ENCODE results near the gene POLR2L.

Gene POLR2L

DNA sequence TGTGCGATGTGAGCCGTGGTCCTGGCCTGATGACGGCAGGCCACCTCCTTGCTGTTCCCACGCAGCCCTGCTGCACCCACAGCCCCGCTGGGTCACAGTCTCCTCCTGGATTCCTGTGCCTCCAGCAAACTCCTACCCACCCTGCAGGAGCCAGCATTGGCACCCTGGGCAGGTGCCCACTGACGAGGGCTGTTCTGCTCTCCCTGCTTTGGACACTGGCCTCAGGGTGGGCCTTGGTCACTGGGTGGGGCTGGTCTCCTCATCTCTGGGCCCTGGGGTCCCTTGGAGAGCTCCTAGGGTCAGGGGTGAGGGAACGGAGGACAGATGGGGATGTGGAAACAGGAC, 13.0 kb upstream of the POLR2L start:
- Histone ChIP-seq H3K9ac (ENCODE audit: low read depth in 1 of 2, low read length in 2 of 2) (no peak overlapping the region), H3K4me1 (ENCODE audit: control insufficient read depth in 1 of 2, insufficient read depth in 2 of 2, low read length in 2 of 2) (peaks cover 0 to 8% of the 10 kb centered on the region in 2 donors), H3K9me3 (ENCODE audit: control insufficient read depth in 1 of 2, low read length in 2 of 2) (no peaks in the 10 kb centered on the region), H3K27ac (ENCODE audit: low read depth, low read length) (no peak overlapping the region), H3K4me3 (ENCODE audit: low read depth in 1 of 2, low read length in 2 of 2) (no peak overlapping the region), H3K36me3 (ENCODE audit: control insufficient read depth in 1 of 2, insufficient read depth in 2 of 2, low read length in 2 of 2) (no peaks in the 10 kb centered on the region), H3K27me3 (ENCODE audit: control insufficient read depth in 1 of 2, insufficient read depth in 2 of 2, low read length in 2 of 2) (peaks cover 10 to 11% of the 10 kb centered on the region in 2 donors)

DNA sequence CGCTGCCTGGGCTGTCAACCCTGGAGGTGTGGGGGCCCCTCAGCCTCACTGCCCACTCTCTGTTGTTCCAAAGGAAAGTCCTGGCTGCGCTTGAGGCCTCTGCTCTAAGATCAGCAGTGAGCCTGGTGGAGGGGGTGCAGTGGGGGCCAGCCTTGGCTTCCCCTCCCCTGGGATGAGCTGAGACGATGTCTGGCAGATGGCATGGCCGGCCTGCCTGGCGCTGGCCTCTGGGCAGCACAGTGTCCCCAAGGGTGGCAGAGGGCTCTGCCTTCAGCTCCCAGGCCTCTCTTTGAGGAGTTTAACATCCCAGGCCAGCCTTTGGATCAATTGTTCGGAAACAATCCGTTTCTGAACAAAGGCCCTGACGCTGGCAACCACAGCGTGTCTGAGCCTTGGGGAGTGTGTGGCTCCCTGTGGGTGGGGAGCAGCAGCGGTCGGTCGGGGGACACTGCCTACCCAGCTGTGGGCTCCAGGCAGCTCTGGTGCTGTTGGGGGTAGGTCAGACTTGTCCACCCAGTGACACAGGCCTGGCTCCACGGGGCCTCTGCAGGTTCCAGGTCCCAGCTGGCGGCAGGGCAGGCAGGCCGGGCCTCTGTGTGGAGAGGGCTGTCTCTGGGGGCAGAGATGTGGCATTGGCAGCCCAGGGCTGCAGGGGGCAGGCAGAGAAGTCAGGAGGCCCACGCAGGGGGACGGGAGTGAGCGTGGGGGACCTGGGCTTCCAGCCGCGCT, 12.4 kb upstream of the POLR2L start:
- no peak overlapping the region for H3K9ac ChIP-seq (ENCODE audit: low read depth in 1 of 2, low read length in 2 of 2)
- H3K27me3 ChIP-seq (ENCODE audit: control insufficient read depth in 1 of 2, insufficient read depth in 2 of 2, low read length in 2 of 2) = peaks cover 10 to 14% of the 10 kb centered on the region in 2 donors
- no peak overlapping the region for H3K4me3 ChIP-seq (ENCODE audit: low read depth in 1 of 2, low read length in 2 of 2)
- H3K9me3 ChIP-seq (ENCODE audit: control insufficient read depth in 1 of 2, low read length in 2 of 2) = no peaks in the 10 kb centered on the region
- no peak overlapping the region for H3K27ac ChIP-seq (ENCODE audit: low read depth, low read length)
- peaks cover 0 to 6% of the 10 kb centered on the region in 2 donors for H3K4me1 ChIP-seq (ENCODE audit: control insufficient read depth in 1 of 2, insufficient read depth in 2 of 2, low read length in 2 of 2)
- no peaks in the 10 kb centered on the region for H3K36me3 ChIP-seq (ENCODE audit: control insufficient read depth in 1 of 2, insufficient read depth in 2 of 2, low read length in 2 of 2)

DNA sequence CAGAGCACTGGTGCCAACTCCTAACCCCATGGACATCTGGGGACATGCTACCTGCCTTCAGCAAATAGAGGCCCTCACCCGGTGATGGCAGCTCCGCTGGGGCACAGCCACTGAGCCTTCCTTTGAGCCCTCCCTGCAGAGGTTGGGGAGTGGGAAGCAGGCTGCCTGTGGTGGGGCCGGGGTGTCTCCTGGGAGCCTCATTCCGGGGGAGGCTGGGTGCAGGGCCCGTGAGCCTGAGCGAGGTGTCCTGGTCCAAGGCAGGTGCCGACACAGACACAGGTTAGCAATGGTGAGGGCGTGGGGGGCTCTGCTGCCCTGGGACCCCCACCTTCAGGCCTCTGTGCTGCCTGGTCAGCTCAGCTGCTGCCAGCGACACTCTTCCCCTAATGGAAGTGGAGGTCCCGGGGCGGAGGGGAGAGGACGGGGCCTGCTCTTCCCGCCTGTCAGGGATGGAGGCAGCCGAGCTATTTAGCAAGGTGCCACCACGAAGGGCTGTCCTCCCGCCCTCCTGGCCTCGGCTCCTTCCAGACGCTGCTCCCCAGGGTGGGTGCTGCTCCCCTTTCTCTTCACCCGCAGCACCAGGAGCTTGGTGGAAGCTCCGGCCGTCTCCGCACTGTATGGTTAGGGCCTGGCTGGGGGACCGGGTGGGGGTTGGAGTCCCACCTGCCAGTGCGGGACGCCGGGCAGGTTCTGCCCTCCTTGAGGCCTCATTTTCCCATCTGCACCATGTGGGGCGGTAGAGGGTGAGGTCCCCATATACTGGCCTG, 11.5 kb upstream of the POLR2L start:
- H3K4me3 ChIP-seq (ENCODE audit: low read depth in 1 of 2, low read length in 2 of 2) = no peak overlapping the region
- no peaks in the 10 kb centered on the region for H3K36me3 ChIP-seq (ENCODE audit: control insufficient read depth in 1 of 2, insufficient read depth in 2 of 2, low read length in 2 of 2)
- peaks cover 0 to 4% of the 10 kb centered on the region in 2 donors for H3K4me1 ChIP-seq (ENCODE audit: control insufficient read depth in 1 of 2, insufficient read depth in 2 of 2, low read length in 2 of 2)
- H3K9ac ChIP-seq (ENCODE audit: low read depth in 1 of 2, low read length in 2 of 2) = no peak overlapping the region
- peaks cover 12 to 15% of the 10 kb centered on the region in 2 donors for H3K27me3 ChIP-seq (ENCODE audit: control insufficient read depth in 1 of 2, insufficient read depth in 2 of 2, low read length in 2 of 2)
- H3K9me3 ChIP-seq (ENCODE audit: control insufficient read depth in 1 of 2, low read length in 2 of 2) = no peaks in the 10 kb centered on the region
- H3K27ac ChIP-seq (ENCODE audit: low read depth, low read length) = no peak overlapping the region

DNA sequence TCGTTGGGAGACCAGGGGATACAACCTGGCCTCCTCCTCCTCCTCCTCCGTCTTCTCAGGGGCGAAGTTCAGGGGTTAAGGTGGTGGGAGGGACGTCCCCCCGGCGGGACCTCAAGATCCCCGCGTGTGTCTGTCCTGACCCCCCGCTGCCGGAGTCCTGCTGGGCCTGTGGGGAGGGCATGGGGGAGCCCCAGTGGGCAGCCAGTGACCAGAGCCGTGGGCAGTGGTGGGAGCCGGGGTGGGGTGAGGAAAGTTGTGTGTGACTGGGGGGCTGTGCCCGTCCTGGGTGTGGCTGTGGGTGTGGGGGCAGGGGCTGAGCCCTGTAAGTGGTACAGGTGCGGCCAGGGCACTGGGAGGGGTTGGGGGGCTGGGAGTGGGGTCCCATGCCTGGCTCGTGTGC, 10.4 kb upstream of the POLR2L start:
- Histone ChIP-seq H3K27ac (ENCODE audit: low read depth, low read length) (no peak overlapping the region), H3K36me3 (ENCODE audit: control insufficient read depth in 1 of 2, insufficient read depth in 2 of 2, low read length in 2 of 2) (no peaks in the 10 kb centered on the region), H3K4me3 (ENCODE audit: low read depth in 1 of 2, low read length in 2 of 2) (no peak overlapping the region), H3K4me1 (ENCODE audit: control insufficient read depth in 1 of 2, insufficient read depth in 2 of 2, low read length in 2 of 2) (peaks cover 6 to 12% of the 10 kb centered on the region in 2 donors), H3K27me3 (ENCODE audit: control insufficient read depth in 1 of 2, insufficient read depth in 2 of 2, low read length in 2 of 2) (peaks cover 20 to 25% of the 10 kb centered on the region in 2 donors), H3K9me3 (ENCODE audit: control insufficient read depth in 1 of 2, low read length in 2 of 2) (no peaks in the 10 kb centered on the region), H3K9ac (ENCODE audit: low read depth in 1 of 2, low read length in 2 of 2) (no peak overlapping the region)

DNA sequence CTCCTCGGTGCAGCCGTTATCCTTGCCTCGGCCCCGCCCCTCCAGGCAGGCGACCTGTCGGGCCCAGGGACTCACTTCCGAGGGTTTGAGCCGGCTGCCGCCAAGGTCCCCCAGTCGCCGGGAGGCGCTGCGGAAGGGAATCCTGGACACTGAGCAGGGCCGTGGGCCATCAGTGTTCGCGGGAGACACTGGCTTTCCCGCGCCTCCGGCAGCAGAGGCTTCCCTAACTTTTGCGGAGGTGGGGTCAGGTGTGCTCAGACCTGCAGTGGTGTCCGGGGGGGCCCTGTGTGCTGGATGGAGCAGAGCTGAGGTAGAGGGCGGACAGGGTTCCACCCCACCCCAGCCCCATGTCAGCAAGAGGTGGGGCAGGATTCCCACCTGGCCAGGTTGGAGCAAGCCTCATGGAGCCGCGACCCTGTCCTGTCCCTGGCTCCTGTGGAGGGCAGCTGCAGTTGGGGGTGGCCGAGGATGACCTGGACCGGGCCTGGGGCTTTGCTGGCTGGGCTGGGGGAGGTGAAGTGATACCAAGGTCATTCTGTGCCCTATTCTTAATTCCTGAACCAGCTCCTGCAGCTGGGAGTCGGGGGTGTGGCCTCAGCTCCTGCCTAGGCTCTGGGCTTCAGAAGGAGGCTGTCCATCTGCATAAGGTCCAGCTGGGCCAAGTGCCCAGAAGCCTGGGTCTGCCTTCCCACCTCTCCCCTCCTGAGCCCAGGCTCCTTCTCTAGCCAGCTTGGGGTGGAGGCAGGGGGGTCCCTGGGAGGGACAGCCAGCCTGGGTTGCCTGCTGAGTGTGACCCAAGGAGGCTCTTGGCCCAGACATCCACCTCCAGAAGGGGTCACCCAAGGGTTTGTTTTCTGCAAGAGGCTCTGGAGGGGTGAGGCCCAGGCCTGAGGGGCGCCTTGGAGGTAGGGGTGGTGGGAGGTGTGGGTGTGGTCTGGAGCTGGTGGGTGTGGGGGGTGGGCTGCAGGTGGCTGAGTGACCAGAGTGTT, 8.7 kb upstream of the POLR2L start:
- Histone ChIP-seq H3K4me1 (ENCODE audit: control insufficient read depth in 1 of 2, insufficient read depth in 2 of 2, low read length in 2 of 2) (peaks cover 6 to 12% of the 10 kb centered on the region in 2 donors), H3K9me3 (ENCODE audit: control insufficient read depth in 1 of 2, low read length in 2 of 2) (no peaks in the 10 kb centered on the region), H3K27ac (ENCODE audit: low read depth, low read length) (no peak overlapping the region), H3K4me3 (ENCODE audit: low read depth in 1 of 2, low read length in 2 of 2) (no peak overlapping the region), H3K36me3 (ENCODE audit: control insufficient read depth in 1 of 2, insufficient read depth in 2 of 2, low read length in 2 of 2) (no peaks in the 10 kb centered on the region), H3K27me3 (ENCODE audit: control insufficient read depth in 1 of 2, insufficient read depth in 2 of 2, low read length in 2 of 2) (peaks cover 24 to 25% of the 10 kb centered on the region in 2 donors), H3K9ac (ENCODE audit: low read depth in 1 of 2, low read length in 2 of 2) (no peak overlapping the region)

DNA sequence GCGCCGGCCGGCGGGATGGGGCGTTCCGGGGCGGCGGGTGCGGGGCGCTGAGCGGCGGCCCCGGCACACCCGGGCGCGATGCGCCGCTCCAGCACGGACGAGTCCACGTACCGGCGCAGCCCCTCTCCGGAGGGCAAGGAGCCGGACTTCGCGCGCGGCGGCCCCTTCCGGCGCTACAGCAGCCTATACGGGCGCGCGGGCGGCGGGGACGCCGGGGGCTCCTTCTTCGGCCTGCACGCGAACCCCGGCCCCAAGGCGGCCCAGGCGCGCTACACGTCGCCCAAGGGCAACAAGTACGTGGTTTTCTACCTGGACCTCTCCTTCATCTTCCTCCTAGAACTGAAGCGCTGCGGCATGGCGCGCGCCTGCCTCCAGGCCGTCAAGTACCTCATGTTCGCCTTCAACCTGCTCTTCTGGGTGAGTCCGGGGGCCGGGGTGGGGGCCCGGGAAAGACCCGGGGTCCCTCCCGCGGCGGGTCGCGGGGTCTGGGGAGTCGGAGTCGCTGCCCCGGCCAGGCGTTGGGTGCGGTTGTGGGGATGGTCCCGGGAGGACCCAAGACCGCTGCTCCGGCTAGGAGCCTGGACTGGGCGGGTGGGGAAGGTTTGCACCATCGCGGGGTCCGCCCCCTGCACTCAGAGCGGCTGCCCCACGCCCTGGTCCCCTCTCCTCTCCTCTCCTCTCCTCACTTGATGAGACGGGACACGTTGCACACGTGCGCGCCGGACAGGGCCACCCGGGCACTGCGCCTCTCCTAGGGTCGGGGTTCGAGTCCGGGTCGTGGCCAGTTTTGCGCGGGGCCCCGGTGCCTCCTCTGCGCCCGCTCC, 7.8 kb upstream of the POLR2L start:
- no peak overlapping the region for H3K9ac ChIP-seq (ENCODE audit: low read depth in 1 of 2, low read length in 2 of 2)
- H3K27ac ChIP-seq (ENCODE audit: low read depth, low read length) = no peak overlapping the region

DNA sequence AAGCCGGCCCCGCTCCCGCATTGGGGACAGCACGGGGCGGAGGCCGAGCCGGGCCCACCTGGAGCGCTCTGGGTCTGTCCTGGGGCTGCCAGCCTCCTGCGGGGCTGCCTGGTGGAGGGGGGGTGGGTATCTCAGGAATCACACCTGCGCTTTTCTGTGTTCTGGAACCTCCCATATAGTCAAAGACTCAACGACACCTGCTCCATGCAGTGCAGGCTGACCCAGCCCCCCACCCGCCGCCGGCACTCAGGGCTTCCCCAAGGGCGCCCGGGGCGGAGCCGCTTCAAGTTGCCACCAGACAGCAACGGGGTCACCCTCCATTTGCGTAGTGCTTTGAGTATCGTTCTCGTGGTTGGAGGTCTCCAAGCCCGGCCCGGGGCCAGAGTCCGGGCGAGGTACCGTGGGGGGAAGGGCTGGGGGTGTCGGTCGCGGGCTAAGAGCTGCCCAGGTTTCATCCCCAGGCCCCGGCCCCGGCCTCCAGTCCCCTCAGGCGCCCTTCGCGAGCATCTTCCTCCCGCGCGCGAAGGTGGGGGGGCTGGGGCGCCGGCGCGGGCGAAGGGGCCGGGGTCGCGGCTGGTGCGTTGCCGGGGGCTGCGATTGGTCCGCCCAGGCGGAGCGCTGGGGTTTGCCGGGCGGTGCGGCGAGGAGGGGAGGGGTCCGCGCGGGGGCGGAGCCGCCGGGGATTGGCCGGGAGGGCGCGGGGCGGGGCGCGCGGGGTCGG, 6.9 kb upstream of the POLR2L start:
- Histone ChIP-seq H3K36me3 (ENCODE audit: control insufficient read depth in 1 of 2, insufficient read depth in 2 of 2, low read length in 2 of 2) (no peaks in the 10 kb centered on the region), H3K27ac (ENCODE audit: low read depth, low read length) (no peak overlapping the region), H3K4me3 (ENCODE audit: low read depth in 1 of 2, low read length in 2 of 2) (peak overlapping the region in 1 of 2 donors; percentile 22), H3K9me3 (ENCODE audit: control insufficient read depth in 1 of 2, low read length in 2 of 2) (no peaks in the 10 kb centered on the region), H3K27me3 (ENCODE audit: control insufficient read depth in 1 of 2, insufficient read depth in 2 of 2, low read length in 2 of 2) (peaks cover 24 to 25% of the 10 kb centered on the region in 2 donors), H3K4me1 (ENCODE audit: control insufficient read depth in 1 of 2, insufficient read depth in 2 of 2, low read length in 2 of 2) (peaks cover 6 to 19% of the 10 kb centered on the region in 2 donors), H3K9ac (ENCODE audit: low read depth in 1 of 2, low read length in 2 of 2) (no peak overlapping the region)

More for the DNA sequence above, 7.8 kb upstream of the POLR2L start:
- no peaks in the 10 kb centered on the region for H3K9me3 ChIP-seq (ENCODE audit: control insufficient read depth in 1 of 2, low read length in 2 of 2)
- no peaks in the 10 kb centered on the region for H3K36me3 ChIP-seq (ENCODE audit: control insufficient read depth in 1 of 2, insufficient read depth in 2 of 2, low read length in 2 of 2)
- peak overlapping the region; percentile 10 to 29 for H3K4me3 ChIP-seq (ENCODE audit: low read depth in 1 of 2, low read length in 2 of 2)
- peaks cover 24 to 25% of the 10 kb centered on the region in 2 donors for H3K27me3 ChIP-seq (ENCODE audit: control insufficient read depth in 1 of 2, insufficient read depth in 2 of 2, low read length in 2 of 2)
- peaks cover 6 to 13% of the 10 kb centered on the region in 2 donors for H3K4me1 ChIP-seq (ENCODE audit: control insufficient read depth in 1 of 2, insufficient read depth in 2 of 2, low read length in 2 of 2)

DNA sequence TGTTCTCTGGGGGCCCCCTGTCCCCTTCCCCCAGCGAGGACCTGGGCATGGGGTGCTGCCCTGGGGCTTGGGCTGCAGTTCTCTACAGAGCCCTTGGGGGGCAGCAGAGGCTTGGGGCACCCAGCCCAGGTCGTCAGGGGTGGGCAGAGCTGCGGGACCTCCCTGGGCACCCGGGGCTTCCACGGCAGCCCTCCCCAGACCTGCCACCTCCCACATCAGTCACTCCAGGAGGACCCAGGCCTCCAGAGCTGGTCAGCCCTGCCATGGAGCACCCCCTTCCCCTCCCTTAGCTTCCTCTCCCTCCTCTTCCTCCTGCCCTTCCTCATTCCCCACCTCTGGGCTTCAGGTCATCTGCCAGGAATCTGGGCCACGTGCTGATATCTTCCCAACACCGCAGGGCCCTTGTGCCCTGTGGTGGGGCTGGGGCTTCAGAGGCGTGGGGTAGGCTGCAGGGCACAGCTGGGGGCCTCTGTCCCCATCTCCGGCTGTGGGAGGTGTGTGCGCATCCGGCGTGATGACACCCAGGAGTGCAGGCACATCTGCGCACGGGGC, 6.1 kb upstream of the POLR2L start:
- no peak overlapping the region for H3K27ac ChIP-seq (ENCODE audit: low read depth, low read length)
- H3K4me1 ChIP-seq (ENCODE audit: control insufficient read depth in 1 of 2, insufficient read depth in 2 of 2, low read length in 2 of 2) = peaks cover 7 to 20% of the 10 kb centered on the region in 2 donors
- no peak overlapping the region for H3K9ac ChIP-seq (ENCODE audit: low read depth in 1 of 2, low read length in 2 of 2)
- H3K27me3 ChIP-seq (ENCODE audit: control insufficient read depth in 1 of 2, insufficient read depth in 2 of 2, low read length in 2 of 2) = peaks cover 25 to 27% of the 10 kb centered on the region in 2 donors
- no peaks in the 10 kb centered on the region for H3K9me3 ChIP-seq (ENCODE audit: control insufficient read depth in 1 of 2, low read length in 2 of 2)
- H3K36me3 ChIP-seq (ENCODE audit: control insufficient read depth in 1 of 2, insufficient read depth in 2 of 2, low read length in 2 of 2) = no peaks in the 10 kb centered on the region
- peak overlapping the region in 1 of 2 donors; percentile 28 for H3K4me3 ChIP-seq (ENCODE audit: low read depth in 1 of 2, low read length in 2 of 2)
